SK-N-SH (cell line): ENCODE data around the gene TRIM3. TPM values are rescaled to one million over a fixed set of nuclear protein-coding genes. Genes with fewer than 3 reads are reported as not detected.

Source experiments
- CTCF ChIA-PET: fragments of 300-600, 350-600 bp; formaldehyde crosslinking; extraction: SDS; loops from one replicate; lab custom pipeline; 2021; lab: Yijun Ruan, JAX
- POLR2A ChIA-PET: fragments of 350-600 bp; sonication (Branson Sonifier 250); formaldehyde crosslinking; extraction: SDS; loops from one replicate; lab custom pipeline; 2020; ENCODE audit warnings: antibody characterized with exemption, inconsistent platforms; lab: Yijun Ruan, JAX
- DNase-seq: peaks from one replicate; pipeline ENCODE4 v3.0.0; 2012
- H2AFZ ChIP-seq: fragments of 200-600 bp; sonication (generic); 2 replicates; pipeline ENCODE4 v1.8.1; 2016; ENCODE audit warnings: antibody characterized with exemption, mild to moderate bottlenecking, low read depth
- H3F3A ChIP-seq: fragments of 200-600 bp; sonication (generic); replicated peaks from 2 replicates; pipeline ENCODE3; 2016; ENCODE audit warnings: antibody characterized with exemption, mild to moderate bottlenecking; ENCODE audit not compliant: insufficient read depth
- H3K27ac ChIP-seq, 2 experiments: fragments of 200-500 bp in 1 of 2; fragments of 200-600 bp in 1 of 2; sonication (Bioruptor generic) in 1 of 2; sonication (generic), shearing (Covaris generic) in 1 of 2; 2 replicates each; pipeline versions ENCODE4 v1.5.1 to v1.6.1; 2014 to 2016; ENCODE audit warnings: low read depth in 2 of 2, inconsistent platforms in 1 of 2, low read length in 1 of 2, mild to moderate bottlenecking in 1 of 2, mixed read lengths in 1 of 2
- H3K27me3 ChIP-seq: fragments of 200-600 bp; sonication (generic), shearing (Covaris generic); 2 replicates; pipeline ENCODE4 v1.6.1; 2016; ENCODE audit warnings: mixed run types; ENCODE audit not compliant: insufficient read depth
- H3K36me3 ChIP-seq, 2 experiments: fragments of 200-500 bp in 1 of 2; fragments of 200-600 bp in 1 of 2; sonication (Bioruptor generic) in 1 of 2; sonication (generic) in 1 of 2; replicated peaks in 1 of 2; 2 replicates each; pipeline versions ENCODE3 to v1.5.1; 2014 to 2016; ENCODE audit warnings: low read length in 1 of 2, mild to moderate bottlenecking in 1 of 2; ENCODE audit not compliant: insufficient read depth in 2 of 2, control insufficient read depth in 1 of 2
- H3K4me1 ChIP-seq, 2 experiments: fragments of 200-500 bp in 1 of 2; fragments of 200-600 bp in 1 of 2; sonication (Bioruptor generic) in 1 of 2; sonication (generic), shearing (Covaris generic) in 1 of 2; 2 replicates each; pipeline versions ENCODE4 v1.5.1 to v1.6.1; 2014 to 2016; ENCODE audit warnings: low read depth in 1 of 2, low read length in 1 of 2, mixed run types in 1 of 2; ENCODE audit not compliant: insufficient read depth in 2 of 2, control insufficient read depth in 1 of 2
- H3K4me2 ChIP-seq: fragments of 200-600 bp; sonication (generic), shearing (Covaris generic); 2 replicates; pipeline ENCODE4 v1.6.1; 2017; ENCODE audit warnings: mixed run types
- H3K4me3 ChIP-seq, 2 experiments: fragments of 200-500 bp in 1 of 2; fragments of 200-600 bp in 1 of 2; sonication (Bioruptor generic) in 1 of 2; sonication (generic), shearing (Covaris generic) in 1 of 2; 2 replicates each; pipeline versions ENCODE4 v1.5.1 to v1.8.1; 2014 to 2016; ENCODE audit warnings: low read depth in 2 of 2, inconsistent platforms in 1 of 2, low read length in 1 of 2, mild to moderate bottlenecking in 1 of 2, mixed read lengths in 1 of 2, moderate library complexity in 1 of 2
- H3K79me2 ChIP-seq: fragments of 200-600 bp; sonication (generic); 2 replicates; pipeline ENCODE4 v1.8.1; 2017; ENCODE audit warnings: mild to moderate bottlenecking; ENCODE audit not compliant: insufficient read depth
- H3K9ac ChIP-seq: fragments of 200-600 bp; sonication (generic); 2 replicates; pipeline ENCODE4 v1.6.1; 2017; ENCODE audit warnings: mixed run types
- H3K9me2 ChIP-seq: fragments of 200-600 bp; sonication (generic); 2 replicates; pipeline ENCODE4 v1.6.1; 2017; ENCODE audit warnings: mixed run types
- H3K9me3 ChIP-seq: fragments of 200-600 bp; sonication (generic); 2 replicates; pipeline ENCODE4 v1.6.1; 2017; ENCODE audit warnings: mixed run types, mild to moderate bottlenecking, moderate library complexity
- H4K20me1 ChIP-seq: fragments of 200-600 bp; sonication (generic); 2 replicates; pipeline ENCODE4 v1.6.1; 2017; ENCODE audit warnings: mild to moderate bottlenecking, mixed run types; ENCODE audit not compliant: insufficient read depth
- CHD2 ChIP-seq: fragments of 150-350 bp; IDR thresholded peaks from 2 replicates; pipeline ENCODE4 v1.6.1; 2018; ENCODE audit warnings: low read length; ENCODE audit not compliant: partially characterized antibody
- FOXJ3 ChIP-seq: sonication (generic); formaldehyde crosslinking; IDR thresholded peaks from 2 replicates; pipeline ENCODE4 v1.5.1; 2020; ENCODE audit warnings: mild to moderate bottlenecking, missing genetic modification reagents
- FOXM1 ChIP-seq: IDR thresholded peaks from 2 replicates; pipeline ENCODE4 v1.4.0; 2012; ENCODE audit warnings: low read depth, mild to moderate bottlenecking
- GATA2 ChIP-seq: sonication (generic); formaldehyde crosslinking; IDR thresholded peaks from 2 replicates; pipeline ENCODE4 v1.5.0; 2020; ENCODE audit warnings: mild to moderate bottlenecking, missing genetic modification reagents
- MEF2A ChIP-seq: IDR thresholded peaks from 2 replicates; pipeline ENCODE4 v1.4.0; 2012; ENCODE audit warnings: low read depth, borderline replicate concordance
- MXI1 ChIP-seq: IDR thresholded peaks from 2 replicates; pipeline ENCODE4 v1.6.1; 2012; ENCODE audit warnings: mild to moderate bottlenecking, low read depth, low read length, improper control_type of control experiment
- NRF1 ChIP-seq: IDR thresholded peaks from 2 replicates; pipeline ENCODE4 v1.6.1; 2012; ENCODE audit warnings: low read depth, mild to moderate bottlenecking, low read length
- PBX3 ChIP-seq: IDR thresholded peaks from 2 replicates; pipeline ENCODE4; 2012
- POLR2AphosphoS5 ChIP-seq: IDR thresholded peaks from 2 replicates; pipeline ENCODE4 v1.6.1; 2012; ENCODE audit warnings: low read depth, low read length
- RAD21 ChIP-seq: IDR thresholded peaks from 2 replicates; pipeline ENCODE4 v1.6.1; 2012; ENCODE audit warnings: mild to moderate bottlenecking, low read length
- RCOR1 ChIP-seq: fragments of 150-350 bp; IDR thresholded peaks from 2 replicates; pipeline ENCODE4 v1.6.1; 2017; ENCODE audit warnings: antibody characterized with exemption, low read length
- SMC3 ChIP-seq: IDR thresholded peaks from 2 replicates; pipeline ENCODE4 v1.6.1; 2012; ENCODE audit warnings: low read depth, low read length, improper control_type of control experiment
- TAF1 ChIP-seq: IDR thresholded peaks from 2 replicates; pipeline ENCODE4 v1.6.1; 2012; ENCODE audit warnings: low read depth, mild to moderate bottlenecking, low read length, moderate library complexity, borderline replicate concordance
- USF1 ChIP-seq: IDR thresholded peaks from 2 replicates; pipeline ENCODE4 v1.4.0; 2012; ENCODE audit warnings: low read depth, borderline replicate concordance
- ZBTB33 ChIP-seq: IDR thresholded peaks from 2 replicates; pipeline ENCODE4 v1.4.0; 2012; ENCODE audit warnings: low read depth, borderline replicate concordance
- WGBS: methylation state at CpG from one replicate; pipeline ENCODE4 v1.1.6; 2017; ENCODE audit warnings: low lambda C conversion rate; 5-methylcytosine and 5-hydroxymethylcytosine counted together
- polyA plus RNA-seq, 3 experiments: library from polyadenylated mRNA; depleted of rRNA; stranded (reverse); fragments of >200 nt; gene quantifications; 2 replicates each; pipeline ENCODE4 v1.2.3, GENCODE V29; 2012
- TF ChIP-seq, protein P1 (sequence below): IDR thresholded peaks from 2 replicates; pipeline ENCODE4 v1.6.1; 2012; ENCODE audit warnings: mild to moderate bottlenecking, low read depth, low read length, moderate library complexity
- TF ChIP-seq, protein P2 (sequence below): fragments of 200-600 bp; sonication (generic); IDR thresholded peaks from 2 replicates; pipeline ENCODE4 v1.6.1; 2017; ENCODE audit warnings: antibody characterized with exemption, mild to moderate bottlenecking, moderate library complexity

The TRIM3 gene
- polyA plus RNA-seq, 1 of the 3 experiments (the other 2 are of a cell fraction), result 22.8 TPM

GRCh38 chr11:6488342-6488741 lies 14.6 kb upstream of the TRIM3 start:
- CTCF ChIA-PET, result interaction anchor here (1.3 to 1.9 kb wide), 4 partner anchors 18 to 269 kb away, joined by 3 to 8 read pairs (median 4); no protein-coding TSS in a partner anchor
- H3K4me3 ChIP-seq, result no peak overlapping the region
- peaks cover 32 to 51% of the 10 kb centered on the region in 2 experiments for H3K36me3 ChIP-seq
- no peaks in the 10 kb centered on the region for H3K27me3 ChIP-seq
- DNase-seq, result no peak
- WGBS, result 86% methylated on average over 6 of the region's 6 CpGs
- H3K4me2 ChIP-seq, result no peak overlapping the region
- no peaks in the 10 kb centered on the region for H3K9me2 ChIP-seq
- H3K9ac ChIP-seq, result no peak overlapping the region
- H2AFZ ChIP-seq, result no peak overlapping the region
- H3F3A ChIP-seq, result peaks cover 7% of the 10 kb centered on the region
- POLR2A ChIA-PET, result interaction anchor here (0.6 kb wide), 1 partner anchor 184 kb away, joined by 3 read pairs; no protein-coding TSS in a partner anchor
- H3K9me3 ChIP-seq, result no peaks in the 10 kb centered on the region
- peaks cover 41% of the 10 kb centered on the region for H3K79me2 ChIP-seq
- no peaks in the 10 kb centered on the region for H3K4me1 ChIP-seq
- H3K27ac ChIP-seq, result no peak overlapping the region
- TF ChIP-seq SMC3, result no peak
- TF ChIP-seq RAD21, result no peak
- no peak for TF ChIP-seq PBX3
- TF ChIP-seq GATA2 (CRISPR knock-in tag), result no peak
- TF ChIP-seq FOXJ3 (CRISPR knock-in tag), result no peak
- no peak for TF ChIP-seq CHD2
- no peak for TF ChIP-seq RCOR1
- TF ChIP-seq TAF1, result no peak
- TF ChIP-seq POLR2AphosphoS5, result no peak
- TF ChIP-seq MXI1, result no peak
- no peak for TF ChIP-seq MEF2A
- H4K20me1 ChIP-seq, result no peaks in the 10 kb centered on the region

- Histone ChIP-seq H3K4me1 (peaks cover 7 to 8% of the 10 kb centered on the region in 2 experiments), H4K20me1 (peaks cover 6% of the 10 kb centered on the region; the same call in 1 of the 2 replicates), H3K4me2 (no peak overlapping the region), H3K9ac (no peak overlapping the region), H3K79me2 (peaks cover 55% of the 10 kb centered on the region), H3K9me2 (no peaks in the 10 kb centered on the region), H3K27me3 (no peaks in the 10 kb centered on the region), H3F3A (peaks cover 7% of the 10 kb centered on the region), H3K27ac (no peak overlapping the region), H3K9me3 (no peaks in the 10 kb centered on the region), H3K36me3 (peaks cover 44 to 59% of the 10 kb centered on the region in 2 experiments), H2AFZ (no peak overlapping the region), H3K4me3 (no peak overlapping the region)
- CTCF ChIA-PET, result interaction anchor here (0.7 to 1.9 kb wide), 4 partner anchors 20 to 123 kb away, joined by 3 to 8 read pairs (median 4); no protein-coding TSS in a partner anchor
- POLR2A ChIA-PET, result no interaction called here
- TF ChIP-seq, protein P1, sequence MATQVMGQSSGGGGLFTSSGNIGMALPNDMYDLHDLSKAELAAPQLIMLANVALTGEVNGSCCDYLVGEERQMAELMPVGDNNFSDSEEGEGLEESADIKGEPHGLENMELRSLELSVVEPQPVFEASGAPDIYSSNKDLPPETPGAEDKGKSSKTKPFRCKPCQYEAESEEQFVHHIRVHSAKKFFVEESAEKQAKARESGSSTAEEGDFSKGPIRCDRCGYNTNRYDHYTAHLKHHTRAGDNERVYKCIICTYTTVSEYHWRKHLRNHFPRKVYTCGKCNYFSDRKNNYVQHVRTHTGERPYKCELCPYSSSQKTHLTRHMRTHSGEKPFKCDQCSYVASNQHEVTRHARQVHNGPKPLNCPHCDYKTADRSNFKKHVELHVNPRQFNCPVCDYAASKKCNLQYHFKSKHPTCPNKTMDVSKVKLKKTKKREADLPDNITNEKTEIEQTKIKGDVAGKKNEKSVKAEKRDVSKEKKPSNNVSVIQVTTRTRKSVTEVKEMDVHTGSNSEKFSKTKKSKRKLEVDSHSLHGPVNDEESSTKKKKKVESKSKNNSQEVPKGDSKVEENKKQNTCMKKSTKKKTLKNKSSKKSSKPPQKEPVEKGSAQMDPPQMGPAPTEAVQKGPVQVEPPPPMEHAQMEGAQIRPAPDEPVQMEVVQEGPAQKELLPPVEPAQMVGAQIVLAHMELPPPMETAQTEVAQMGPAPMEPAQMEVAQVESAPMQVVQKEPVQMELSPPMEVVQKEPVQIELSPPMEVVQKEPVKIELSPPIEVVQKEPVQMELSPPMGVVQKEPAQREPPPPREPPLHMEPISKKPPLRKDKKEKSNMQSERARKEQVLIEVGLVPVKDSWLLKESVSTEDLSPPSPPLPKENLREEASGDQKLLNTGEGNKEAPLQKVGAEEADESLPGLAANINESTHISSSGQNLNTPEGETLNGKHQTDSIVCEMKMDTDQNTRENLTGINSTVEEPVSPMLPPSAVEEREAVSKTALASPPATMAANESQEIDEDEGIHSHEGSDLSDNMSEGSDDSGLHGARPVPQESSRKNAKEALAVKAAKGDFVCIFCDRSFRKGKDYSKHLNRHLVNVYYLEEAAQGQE, result no peak
- TF ChIP-seq NRF1 (no peak), USF1 (no peak), ZBTB33 (no peak), POLR2AphosphoS5 (no peak), GATA2 (CRISPR knock-in tag) (no peak), FOXM1 (no peak)
- TF ChIP-seq, protein P2, sequence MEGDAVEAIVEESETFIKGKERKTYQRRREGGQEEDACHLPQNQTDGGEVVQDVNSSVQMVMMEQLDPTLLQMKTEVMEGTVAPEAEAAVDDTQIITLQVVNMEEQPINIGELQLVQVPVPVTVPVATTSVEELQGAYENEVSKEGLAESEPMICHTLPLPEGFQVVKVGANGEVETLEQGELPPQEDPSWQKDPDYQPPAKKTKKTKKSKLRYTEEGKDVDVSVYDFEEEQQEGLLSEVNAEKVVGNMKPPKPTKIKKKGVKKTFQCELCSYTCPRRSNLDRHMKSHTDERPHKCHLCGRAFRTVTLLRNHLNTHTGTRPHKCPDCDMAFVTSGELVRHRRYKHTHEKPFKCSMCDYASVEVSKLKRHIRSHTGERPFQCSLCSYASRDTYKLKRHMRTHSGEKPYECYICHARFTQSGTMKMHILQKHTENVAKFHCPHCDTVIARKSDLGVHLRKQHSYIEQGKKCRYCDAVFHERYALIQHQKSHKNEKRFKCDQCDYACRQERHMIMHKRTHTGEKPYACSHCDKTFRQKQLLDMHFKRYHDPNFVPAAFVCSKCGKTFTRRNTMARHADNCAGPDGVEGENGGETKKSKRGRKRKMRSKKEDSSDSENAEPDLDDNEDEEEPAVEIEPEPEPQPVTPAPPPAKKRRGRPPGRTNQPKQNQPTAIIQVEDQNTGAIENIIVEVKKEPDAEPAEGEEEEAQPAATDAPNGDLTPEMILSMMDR, result no peak
- 100% methylated on average over 1 of the region's 1 CpG for WGBS
- DNase-seq, result no peak
These were observed 13.2 kb upstream of the TRIM3 start for GRCh38 chr11:6486938-6487337.
